ENCODE data around the gene OR6A2. TPM values are rescaled to one million over a fixed set of nuclear protein-coding genes. Genes with fewer than 3 reads are reported as not detected.
"Not testable (repeated sequence)": the region's sequence is repeated elsewhere in the genome, so short reads cannot be mapped to it uniquely, and the experiment has no call there.

Gene OR6A2
- total RNA-seq: 0.50 TPM in 1 of 2 replicates, not detected in the other

- DNase-seq (ENCODE audit: low read depth): peak; percentile 6
These were observed at the start of gene OR6A2 for GRCh38 chr11:6799402-6799801. OR6A2 (minus strand) TSS chr11:6799689; CDS start chr11:6795708, 3,981 bp downstream.

GRCh38 chr11:6845383-6845782 lies 45.9 kb upstream of the OR6A2 start, which contains the start of gene OR10A5:
OR10A5 (plus strand) TSS chr11:6845683; CDS start chr11:6845683, 0 bp downstream.
- DNase-seq (ENCODE audit: low read depth): no peak

- DNase-seq (ENCODE audit: low read depth): no peak
These were observed 44.9 kb upstream of the OR6A2 start for GRCh38 chr11:6844356-6844755.

GRCh38 chr11:6843670-6844069 lies 44.2 kb upstream of the OR6A2 start:
- DNase-seq (ENCODE audit: low read depth): no peak

GRCh38 chr11:6841694-6842093 lies 42.2 kb upstream of the OR6A2 start:
- DNase-seq (ENCODE audit: low read depth): no peak

GRCh38 chr11:6834021-6834420 lies 34.5 kb upstream of the OR6A2 start:
- no peak for DNase-seq (ENCODE audit: low read depth)

GRCh38 chr11:6833356-6833755 lies 33.9 kb upstream of the OR6A2 start:
- no peak for DNase-seq (ENCODE audit: low read depth)

GRCh38 chr11:6828103-6828502 lies 28.6 kb upstream of the OR6A2 start:
- no peak for DNase-seq (ENCODE audit: low read depth)

- peak; percentile 47 for DNase-seq (ENCODE audit: low read depth)
These were observed 25.8 kb upstream of the OR6A2 start for GRCh38 chr11:6825231-6825744.

- DNase-seq (ENCODE audit: low read depth): peak; percentile 3
These were observed 24.8 kb upstream of the OR6A2 start for GRCh38 chr11:6824136-6824823.

GRCh38 chr11:6818967-6819366 lies 19.5 kb upstream of the OR6A2 start:
- DNase-seq (ENCODE audit: low read depth): no peak

GRCh38 chr11:6817694-6818093 lies 18.2 kb upstream of the OR6A2 start:
- DNase-seq (ENCODE audit: low read depth): no peak

GRCh38 chr11:6813656-6814055 lies 14.2 kb upstream of the OR6A2 start:
- DNase-seq (ENCODE audit: low read depth): peak; percentile 63

GRCh38 chr11:6812390-6813005 lies 13.0 kb upstream of the OR6A2 start:
- DNase-seq (ENCODE audit: low read depth): peak; percentile 36

GRCh38 chr11:6801075-6801474 lies 1.6 kb upstream of the OR6A2 start:
- DNase-seq (ENCODE audit: low read depth): not testable (repeated sequence)

GRCh38 chr11:6794639-6795038 lies 4.8 kb downstream of the OR6A2 start:
- no peak for DNase-seq (ENCODE audit: low read depth)

- DNase-seq (ENCODE audit: low read depth): no peak
These were observed 8.9 kb downstream of the OR6A2 start for GRCh38 chr11:6790546-6790945.

GRCh38 chr11:6782720-6783119 lies 16.8 kb downstream of the OR6A2 start, which contains the start of gene OR2AG1:
OR2AG1 (plus strand) TSS chr11:6783020; CDS start chr11:6785038, 2,018 bp downstream.
- no peak for DNase-seq (ENCODE audit: low read depth)

- DNase-seq (ENCODE audit: low read depth): no peak
These were observed 18.7 kb downstream of the OR6A2 start for GRCh38 chr11:6780829-6781228.

GRCh38 chr11:6778518-6778917 lies 21.0 kb downstream of the OR6A2 start:
- DNase-seq (ENCODE audit: low read depth): no peak

GRCh38 chr11:6771926-6772893 lies 27.3 kb downstream of the OR6A2 start, which contains the start of gene OR2AG2:
OR2AG2 (minus strand) TSS chr11:6771976; CDS start chr11:6768957, 3,019 bp downstream.
- peak; percentile 8 for DNase-seq (ENCODE audit: low read depth)
